Measurements from ENCODE around the gene HNRNPH1.

- TF ChIP-seq ZFP30 (CRISPR knock-in tag; IDR thresholded peaks at IDR 0.05) (no peak), TOX (CRISPR knock-in tag; IDR thresholded peaks at IDR 0.05; ENCODE audit: borderline replicate concordance) (no peak), ZNF8 (CRISPR knock-in tag; IDR thresholded peaks at IDR 0.05) (no peak), POU6F1 (CRISPR knock-in tag; IDR thresholded peaks at IDR 0.05; ENCODE audit: borderline replicate concordance, low read depth) (no peak), TSHZ2 (CRISPR knock-in tag; IDR thresholded peaks at IDR 0.05) (no peak), CSDC2 (CRISPR knock-in tag; IDR thresholded peaks at IDR 0.05) (no peak), ZNF565 (CRISPR knock-in tag; conservative IDR thresholded peaks at IDR 0.05; ENCODE audit: low read depth) (no peak)
Observed at GRCh38 chr5:179621551-179622214, 1.8 kb downstream of the HNRNPH1 start.

Measured in SK-N-SH treated with all-trans-retinoic acid at 6 μM for 48 hours (cell line).